ENCODE measurements around the gene LRP10.

DNA sequence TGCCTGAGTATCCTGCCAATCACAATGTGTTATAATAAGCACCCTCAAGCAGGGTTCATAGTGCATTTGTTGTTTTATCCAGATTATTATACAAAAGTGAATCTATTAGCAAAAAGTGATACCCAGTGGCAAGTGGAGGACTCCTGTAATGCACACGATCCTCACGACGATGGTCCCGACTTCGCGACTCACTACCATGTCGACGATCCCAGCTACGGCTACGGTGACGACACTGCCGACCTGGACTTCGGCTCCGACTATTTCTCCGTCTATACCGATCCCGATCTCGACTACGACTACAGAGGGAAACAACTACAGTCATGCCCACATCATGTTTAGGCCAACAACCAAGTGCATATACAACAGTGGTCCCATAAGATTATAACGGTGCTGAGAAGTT lies 34.5 kb downstream of the LRP10 start:
- TF ChIP-seq, protein P1, sequence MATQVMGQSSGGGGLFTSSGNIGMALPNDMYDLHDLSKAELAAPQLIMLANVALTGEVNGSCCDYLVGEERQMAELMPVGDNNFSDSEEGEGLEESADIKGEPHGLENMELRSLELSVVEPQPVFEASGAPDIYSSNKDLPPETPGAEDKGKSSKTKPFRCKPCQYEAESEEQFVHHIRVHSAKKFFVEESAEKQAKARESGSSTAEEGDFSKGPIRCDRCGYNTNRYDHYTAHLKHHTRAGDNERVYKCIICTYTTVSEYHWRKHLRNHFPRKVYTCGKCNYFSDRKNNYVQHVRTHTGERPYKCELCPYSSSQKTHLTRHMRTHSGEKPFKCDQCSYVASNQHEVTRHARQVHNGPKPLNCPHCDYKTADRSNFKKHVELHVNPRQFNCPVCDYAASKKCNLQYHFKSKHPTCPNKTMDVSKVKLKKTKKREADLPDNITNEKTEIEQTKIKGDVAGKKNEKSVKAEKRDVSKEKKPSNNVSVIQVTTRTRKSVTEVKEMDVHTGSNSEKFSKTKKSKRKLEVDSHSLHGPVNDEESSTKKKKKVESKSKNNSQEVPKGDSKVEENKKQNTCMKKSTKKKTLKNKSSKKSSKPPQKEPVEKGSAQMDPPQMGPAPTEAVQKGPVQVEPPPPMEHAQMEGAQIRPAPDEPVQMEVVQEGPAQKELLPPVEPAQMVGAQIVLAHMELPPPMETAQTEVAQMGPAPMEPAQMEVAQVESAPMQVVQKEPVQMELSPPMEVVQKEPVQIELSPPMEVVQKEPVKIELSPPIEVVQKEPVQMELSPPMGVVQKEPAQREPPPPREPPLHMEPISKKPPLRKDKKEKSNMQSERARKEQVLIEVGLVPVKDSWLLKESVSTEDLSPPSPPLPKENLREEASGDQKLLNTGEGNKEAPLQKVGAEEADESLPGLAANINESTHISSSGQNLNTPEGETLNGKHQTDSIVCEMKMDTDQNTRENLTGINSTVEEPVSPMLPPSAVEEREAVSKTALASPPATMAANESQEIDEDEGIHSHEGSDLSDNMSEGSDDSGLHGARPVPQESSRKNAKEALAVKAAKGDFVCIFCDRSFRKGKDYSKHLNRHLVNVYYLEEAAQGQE (IDR thresholded peaks at IDR 0.05; ENCODE audit: insufficient read depth in 1 of 2, low read depth in 2 of 2, low read length in 2 of 2): no peak
- no peak for TF ChIP-seq POLR2AphosphoS5 (IDR thresholded peaks at IDR 0.05; ENCODE audit: low read depth, low read length)
- no peak for TF ChIP-seq TAF1 (IDR thresholded peaks at IDR 0.05; ENCODE audit: borderline replicate concordance, insufficient read depth, low read length)

All from PFSK-1 (cell line).